SK-N-SH treated with all-trans-retinoic acid at 6 μM for 48 hours (cell line): Measurements from ENCODE around the gene ITGA8.

Source experiments
- ATAC-seq: fragments of 200-7000 bp; cut with Tn5 transposase; 3 replicates; pipeline ENCODE4 v1.9.1; 2020; ENCODE audit warnings: mild to moderate bottlenecking, moderate library complexity
- ARNTL ChIP-seq: fragments of 450-650 bp; formaldehyde crosslinking; IDR thresholded peaks from 2 replicates; pipeline ENCODE4 v1.5.0; 2020; ENCODE audit warnings: low read depth, mild to moderate bottlenecking, moderate library complexity, borderline replicate concordance
- BACH2 ChIP-seq: fragments of 250-450 bp; sonication (Bioruptor Pico); IDR thresholded peaks from 2 replicates; pipeline ENCODE4 v1.9.0; 2021; ENCODE audit warnings: mild to moderate bottlenecking, borderline replicate concordance
- CSDC2 ChIP-seq: fragments of 250-450 bp; sonication (Bioruptor Pico); IDR thresholded peaks from 2 replicates; pipeline ENCODE4 v1.5.0; 2020; ENCODE audit warnings: mild to moderate bottlenecking, moderate library complexity
- ESRRG ChIP-seq: fragments of 250-450 bp; sonication (Bioruptor Pico); IDR thresholded peaks from 2 replicates; pipeline ENCODE4 v1.6.1; 2021; ENCODE audit warnings: mild to moderate bottlenecking
- GLIS3 ChIP-seq: fragments of 250-450 bp; sonication (Bioruptor Pico); IDR thresholded peaks from 2 replicates; pipeline ENCODE4 v1.5.0; 2020; ENCODE audit warnings: mild to moderate bottlenecking, moderate library complexity
- OSR1 ChIP-seq: fragments of 250-450 bp; sonication (Bioruptor Pico); IDR thresholded peaks from 2 replicates; pipeline ENCODE4 v1.8.0; 2022; ENCODE audit warnings: moderate library complexity, mild to moderate bottlenecking, inconsistent platforms
- PPARA ChIP-seq: fragments of 250-450 bp; sonication (Bioruptor Pico); IDR thresholded peaks from 2 replicates; pipeline ENCODE4 v1.5.0; 2020; ENCODE audit warnings: mild to moderate bottlenecking, borderline replicate concordance
- SNAI2 ChIP-seq: fragments of 250-450 bp; sonication (Bioruptor Pico); IDR thresholded peaks from 2 replicates; pipeline ENCODE4 v1.5.0; 2020; ENCODE audit warnings: mild to moderate bottlenecking, moderate library complexity
- TCF4 ChIP-seq: fragments of 250-450 bp; sonication (Bioruptor Pico); IDR thresholded peaks from 2 replicates; pipeline ENCODE4 v1.8.0; 2021; ENCODE audit warnings: mild to moderate bottlenecking, moderate library complexity, borderline replicate concordance
- TOX ChIP-seq: fragments of 250-450 bp; sonication (Bioruptor Pico); IDR thresholded peaks from 2 replicates; pipeline ENCODE4 v1.8.0; 2021; ENCODE audit warnings: mild to moderate bottlenecking, moderate library complexity, borderline replicate concordance
- TSHZ2 ChIP-seq: fragments of 250-450 bp; sonication (Bioruptor Pico); IDR thresholded peaks from 2 replicates; pipeline ENCODE4 v1.5.0; 2020; ENCODE audit warnings: mild to moderate bottlenecking, moderate library complexity
- ZC3H10 ChIP-seq: fragments of 250-450 bp; sonication (Bioruptor Pico); IDR thresholded peaks from 2 replicates; pipeline ENCODE4 v1.5.1; 2021; ENCODE audit warnings: mild to moderate bottlenecking, moderate library complexity
- ZFP3 ChIP-seq: fragments of 250-450 bp; sonication (Bioruptor Pico); IDR thresholded peaks from 2 replicates; pipeline ENCODE4 v1.5.0; 2020; ENCODE audit warnings: mild to moderate bottlenecking, moderate library complexity
- ZFP30 ChIP-seq: fragments of 450-650 bp; formaldehyde crosslinking; IDR thresholded peaks from 2 replicates; pipeline ENCODE4 v1.5.0; 2022; ENCODE audit warnings: mild to moderate bottlenecking, moderate library complexity
- ZNF565 ChIP-seq: fragments of 450-650 bp; formaldehyde crosslinking; conservative IDR thresholded peaks from 2 replicates; pipeline ENCODE4 v1.5.0; 2020; ENCODE audit warnings: low read depth, mild to moderate bottlenecking, moderate library complexity
- ZNF70 ChIP-seq: fragments of 450-650 bp; formaldehyde crosslinking; IDR thresholded peaks from 2 replicates; pipeline ENCODE4 v1.5.0; 2020; ENCODE audit warnings: mild to moderate bottlenecking, moderate library complexity
- ZNF8 ChIP-seq: fragments of 450-650 bp; formaldehyde crosslinking; IDR thresholded peaks from 2 replicates; pipeline ENCODE4 v1.5.0; 2020; ENCODE audit warnings: mild to moderate bottlenecking, moderate library complexity
- TF ChIP-seq, protein P1 (sequence below): fragments of 250-450 bp; sonication (Bioruptor Pico); IDR thresholded peaks from 2 replicates; pipeline ENCODE4 v1.5.1; 2020; ENCODE audit warnings: low read depth, mild to moderate bottlenecking, moderate library complexity
- TF ChIP-seq, protein P2 (sequence below): fragments of 250-450 bp; sonication (Bioruptor Pico); IDR thresholded peaks from 2 replicates; pipeline ENCODE4 v1.5.1; 2021; ENCODE audit warnings: mild to moderate bottlenecking, moderate library complexity
- TF ChIP-seq, protein P3 (sequence below): fragments of 250-450 bp; sonication (Bioruptor Pico); IDR thresholded peaks from 2 replicates; pipeline ENCODE4 v1.8.0; 2020; ENCODE audit warnings: mild to moderate bottlenecking, moderate library complexity, borderline replicate concordance
- TF ChIP-seq, protein P4 (sequence below): fragments of 250-450 bp; sonication (Bioruptor Pico); IDR thresholded peaks from 2 replicates; pipeline ENCODE4 v1.8.0; 2021; ENCODE audit warnings: low read depth, mild to moderate bottlenecking, moderate library complexity, borderline replicate concordance

Gene ITGA8

GRCh38 chr10:15705298-15705697, 14.4 kb downstream of the ITGA8 start:
- no peak for TF ChIP-seq SNAI2 (CRISPR knock-in tag)
- no peak for TF ChIP-seq TCF4 (CRISPR knock-in tag)
- TF ChIP-seq ZNF70 (CRISPR knock-in tag): no peak
- TF ChIP-seq PPARA (CRISPR knock-in tag): no peak
- TF ChIP-seq, protein P1, sequence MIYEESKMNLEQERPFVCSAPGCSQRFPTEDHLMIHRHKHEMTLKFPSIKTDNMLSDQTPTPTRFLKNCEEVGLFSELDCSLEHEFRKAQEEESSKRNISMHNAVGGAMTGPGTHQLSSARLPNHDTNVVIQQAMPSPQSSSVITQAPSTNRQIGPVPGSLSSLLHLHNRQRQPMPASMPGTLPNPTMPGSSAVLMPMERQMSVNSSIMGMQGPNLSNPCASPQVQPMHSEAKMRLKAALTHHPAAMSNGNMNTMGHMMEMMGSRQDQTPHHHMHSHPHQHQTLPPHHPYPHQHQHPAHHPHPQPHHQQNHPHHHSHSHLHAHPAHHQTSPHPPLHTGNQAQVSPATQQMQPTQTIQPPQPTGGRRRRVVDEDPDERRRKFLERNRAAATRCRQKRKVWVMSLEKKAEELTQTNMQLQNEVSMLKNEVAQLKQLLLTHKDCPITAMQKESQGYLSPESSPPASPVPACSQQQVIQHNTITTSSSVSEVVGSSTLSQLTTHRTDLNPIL (CRISPR knock-in tag): no peak
- TF ChIP-seq ARNTL: no peak
- TF ChIP-seq CSDC2: no peak
- TF ChIP-seq ZNF8 (CRISPR knock-in tag): no peak
- TF ChIP-seq, protein P2, sequence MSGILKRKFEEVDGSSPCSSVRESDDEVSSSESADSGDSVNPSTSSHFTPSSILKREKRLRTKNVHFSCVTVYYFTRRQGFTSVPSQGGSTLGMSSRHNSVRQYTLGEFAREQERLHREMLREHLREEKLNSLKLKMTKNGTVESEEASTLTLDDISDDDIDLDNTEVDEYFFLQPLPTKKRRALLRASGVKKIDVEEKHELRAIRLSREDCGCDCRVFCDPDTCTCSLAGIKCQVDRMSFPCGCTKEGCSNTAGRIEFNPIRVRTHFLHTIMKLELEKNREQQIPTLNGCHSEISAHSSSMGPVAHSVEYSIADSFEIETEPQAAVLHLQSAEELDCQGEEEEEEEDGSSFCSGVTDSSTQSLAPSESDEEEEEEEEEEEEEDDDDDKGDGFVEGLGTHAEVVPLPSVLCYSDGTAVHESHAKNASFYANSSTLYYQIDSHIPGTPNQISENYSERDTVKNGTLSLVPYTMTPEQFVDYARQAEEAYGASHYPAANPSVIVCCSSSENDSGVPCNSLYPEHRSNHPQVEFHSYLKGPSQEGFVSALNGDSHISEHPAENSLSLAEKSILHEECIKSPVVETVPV (CRISPR knock-in tag): no peak
- TF ChIP-seq OSR1 (CRISPR knock-in tag): no peak
- no peak for TF ChIP-seq ZFP30 (CRISPR knock-in tag)
- TF ChIP-seq, protein P3, sequence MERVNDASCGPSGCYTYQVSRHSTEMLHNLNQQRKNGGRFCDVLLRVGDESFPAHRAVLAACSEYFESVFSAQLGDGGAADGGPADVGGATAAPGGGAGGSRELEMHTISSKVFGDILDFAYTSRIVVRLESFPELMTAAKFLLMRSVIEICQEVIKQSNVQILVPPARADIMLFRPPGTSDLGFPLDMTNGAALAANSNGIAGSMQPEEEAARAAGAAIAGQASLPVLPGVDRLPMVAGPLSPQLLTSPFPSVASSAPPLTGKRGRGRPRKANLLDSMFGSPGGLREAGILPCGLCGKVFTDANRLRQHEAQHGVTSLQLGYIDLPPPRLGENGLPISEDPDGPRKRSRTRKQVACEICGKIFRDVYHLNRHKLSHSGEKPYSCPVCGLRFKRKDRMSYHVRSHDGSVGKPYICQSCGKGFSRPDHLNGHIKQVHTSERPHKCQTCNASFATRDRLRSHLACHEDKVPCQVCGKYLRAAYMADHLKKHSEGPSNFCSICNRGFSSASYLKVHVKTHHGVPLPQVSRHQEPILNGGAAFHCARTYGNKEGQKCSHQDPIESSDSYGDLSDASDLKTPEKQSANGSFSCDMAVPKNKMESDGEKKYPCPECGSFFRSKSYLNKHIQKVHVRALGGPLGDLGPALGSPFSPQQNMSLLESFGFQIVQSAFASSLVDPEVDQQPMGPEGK (CRISPR knock-in tag): no peak
- TF ChIP-seq, protein P4, sequence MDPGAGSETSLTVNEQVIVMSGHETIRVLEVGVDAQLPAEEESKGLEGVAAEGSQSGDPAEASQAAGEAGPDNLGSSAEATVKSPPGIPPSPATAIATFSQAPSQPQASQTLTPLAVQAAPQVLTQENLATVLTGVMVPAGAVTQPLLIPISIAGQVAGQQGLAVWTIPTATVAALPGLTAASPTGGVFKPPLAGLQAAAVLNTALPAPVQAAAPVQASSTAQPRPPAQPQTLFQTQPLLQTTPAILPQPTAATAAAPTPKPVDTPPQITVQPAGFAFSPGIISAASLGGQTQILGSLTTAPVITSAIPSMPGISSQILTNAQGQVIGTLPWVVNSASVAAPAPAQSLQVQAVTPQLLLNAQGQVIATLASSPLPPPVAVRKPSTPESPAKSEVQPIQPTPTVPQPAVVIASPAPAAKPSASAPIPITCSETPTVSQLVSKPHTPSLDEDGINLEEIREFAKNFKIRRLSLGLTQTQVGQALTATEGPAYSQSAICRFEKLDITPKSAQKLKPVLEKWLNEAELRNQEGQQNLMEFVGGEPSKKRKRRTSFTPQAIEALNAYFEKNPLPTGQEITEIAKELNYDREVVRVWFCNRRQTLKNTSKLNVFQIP (CRISPR knock-in tag): no peak
- TF ChIP-seq TSHZ2 (CRISPR knock-in tag): no peak
- no peak for TF ChIP-seq TOX (CRISPR knock-in tag)
- TF ChIP-seq ZFP3 (CRISPR knock-in tag): no peak
- no peak for ATAC-seq

DNA sequence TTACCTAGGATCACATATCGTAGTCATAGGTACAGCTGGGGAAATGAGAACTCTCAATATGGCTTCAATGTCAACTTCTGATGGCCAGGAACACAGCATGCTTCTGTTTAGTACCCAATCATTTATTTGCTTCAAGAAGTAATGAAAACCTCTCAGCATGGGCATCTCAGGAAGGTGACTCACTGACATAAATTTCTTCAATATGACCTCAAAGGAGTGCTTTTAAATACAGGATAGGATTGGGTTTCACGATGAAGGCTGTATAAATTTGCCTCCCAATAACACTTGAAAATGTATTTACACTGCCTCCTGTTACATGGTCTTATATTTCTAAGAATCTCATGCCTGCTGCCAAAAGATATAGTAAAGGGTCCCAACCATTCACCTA, 15.1 kb downstream of the ITGA8 start:
- no peak for TF ChIP-seq CSDC2
- TF ChIP-seq ESRRG (CRISPR knock-in tag): no peak
- TF ChIP-seq ZNF8 (CRISPR knock-in tag): no peak
- ATAC-seq: no peak

GRCh38 chr10:15703944-15704580, 15.7 kb downstream of the ITGA8 start:
- TF ChIP-seq BACH2 (CRISPR knock-in tag) (no peak), GLIS3 (CRISPR knock-in tag) (no peak), SNAI2 (CRISPR knock-in tag) (no peak), ZNF70 (CRISPR knock-in tag) (no peak), TSHZ2 (CRISPR knock-in tag) (no peak), ZNF565 (CRISPR knock-in tag) (no peak), ARNTL (no peak), ZC3H10 (CRISPR knock-in tag) (no peak)
- TF ChIP-seq, protein P2 (CRISPR knock-in tag): no peak
- no peak for ATAC-seq
